SK-N-SH treated with all-trans-retinoic acid at 6 μM for 48 hours (cell line): Measurements from ENCODE around the gene EYA4.

Source experiments
- ATAC-seq: fragments of 200-7000 bp; cut with Tn5 transposase; 3 replicates; pipeline ENCODE4 v1.9.1; 2020; ENCODE audit warnings: mild to moderate bottlenecking, moderate library complexity
- ARNTL ChIP-seq: fragments of 450-650 bp; formaldehyde crosslinking; IDR thresholded peaks from 2 replicates; pipeline ENCODE4 v1.5.0; 2020; ENCODE audit warnings: low read depth, mild to moderate bottlenecking, moderate library complexity, borderline replicate concordance
- BACH2 ChIP-seq: fragments of 250-450 bp; sonication (Bioruptor Pico); IDR thresholded peaks from 2 replicates; pipeline ENCODE4 v1.9.0; 2021; ENCODE audit warnings: mild to moderate bottlenecking, borderline replicate concordance
- CSDC2 ChIP-seq: fragments of 250-450 bp; sonication (Bioruptor Pico); IDR thresholded peaks from 2 replicates; pipeline ENCODE4 v1.5.0; 2020; ENCODE audit warnings: mild to moderate bottlenecking, moderate library complexity
- ESRRG ChIP-seq: fragments of 250-450 bp; sonication (Bioruptor Pico); IDR thresholded peaks from 2 replicates; pipeline ENCODE4 v1.6.1; 2021; ENCODE audit warnings: mild to moderate bottlenecking
- GLIS3 ChIP-seq: fragments of 250-450 bp; sonication (Bioruptor Pico); IDR thresholded peaks from 2 replicates; pipeline ENCODE4 v1.5.0; 2020; ENCODE audit warnings: mild to moderate bottlenecking, moderate library complexity
- ISL1 ChIP-seq: fragments of 250-450 bp; sonication (Bioruptor Pico); IDR thresholded peaks from 2 replicates; pipeline ENCODE4 v2.1.2; 2022; ENCODE audit warnings: mild to moderate bottlenecking, moderate library complexity
- OSR1 ChIP-seq: fragments of 250-450 bp; sonication (Bioruptor Pico); IDR thresholded peaks from 2 replicates; pipeline ENCODE4 v1.8.0; 2022; ENCODE audit warnings: moderate library complexity, mild to moderate bottlenecking, inconsistent platforms
- PPARA ChIP-seq: fragments of 250-450 bp; sonication (Bioruptor Pico); IDR thresholded peaks from 2 replicates; pipeline ENCODE4 v1.5.0; 2020; ENCODE audit warnings: mild to moderate bottlenecking, borderline replicate concordance
- RARB ChIP-seq: fragments of 250-450 bp; sonication (Bioruptor Pico); IDR thresholded peaks from 2 replicates; pipeline ENCODE4 v1.8.0; 2021; ENCODE audit warnings: mild to moderate bottlenecking, moderate library complexity
- SNAI2 ChIP-seq: fragments of 250-450 bp; sonication (Bioruptor Pico); IDR thresholded peaks from 2 replicates; pipeline ENCODE4 v1.5.0; 2020; ENCODE audit warnings: mild to moderate bottlenecking, moderate library complexity
- TCF4 ChIP-seq: fragments of 250-450 bp; sonication (Bioruptor Pico); IDR thresholded peaks from 2 replicates; pipeline ENCODE4 v1.8.0; 2021; ENCODE audit warnings: mild to moderate bottlenecking, moderate library complexity, borderline replicate concordance
- TOX ChIP-seq: fragments of 250-450 bp; sonication (Bioruptor Pico); IDR thresholded peaks from 2 replicates; pipeline ENCODE4 v1.8.0; 2021; ENCODE audit warnings: mild to moderate bottlenecking, moderate library complexity, borderline replicate concordance
- ZC3H10 ChIP-seq: fragments of 250-450 bp; sonication (Bioruptor Pico); IDR thresholded peaks from 2 replicates; pipeline ENCODE4 v1.5.1; 2021; ENCODE audit warnings: mild to moderate bottlenecking, moderate library complexity
- ZFP3 ChIP-seq: fragments of 250-450 bp; sonication (Bioruptor Pico); IDR thresholded peaks from 2 replicates; pipeline ENCODE4 v1.5.0; 2020; ENCODE audit warnings: mild to moderate bottlenecking, moderate library complexity
- ZNF565 ChIP-seq: fragments of 450-650 bp; formaldehyde crosslinking; conservative IDR thresholded peaks from 2 replicates; pipeline ENCODE4 v1.5.0; 2020; ENCODE audit warnings: low read depth, mild to moderate bottlenecking, moderate library complexity
- ZNF70 ChIP-seq: fragments of 450-650 bp; formaldehyde crosslinking; IDR thresholded peaks from 2 replicates; pipeline ENCODE4 v1.5.0; 2020; ENCODE audit warnings: mild to moderate bottlenecking, moderate library complexity
- ZNF8 ChIP-seq: fragments of 450-650 bp; formaldehyde crosslinking; IDR thresholded peaks from 2 replicates; pipeline ENCODE4 v1.5.0; 2020; ENCODE audit warnings: mild to moderate bottlenecking, moderate library complexity
- TF ChIP-seq, protein P1 (sequence below): fragments of 250-450 bp; sonication (Bioruptor Pico); IDR thresholded peaks from 2 replicates; pipeline ENCODE4 v1.5.1; 2021; ENCODE audit warnings: mild to moderate bottlenecking, moderate library complexity
- TF ChIP-seq, protein P2 (sequence below): fragments of 250-450 bp; sonication (Bioruptor Pico); IDR thresholded peaks from 2 replicates; pipeline ENCODE4 v1.5.0; 2020; ENCODE audit warnings: mild to moderate bottlenecking, moderate library complexity
- TF ChIP-seq, protein P3 (sequence below): fragments of 250-450 bp; sonication (Bioruptor Pico); IDR thresholded peaks from 2 replicates; pipeline ENCODE4 v1.8.0; 2020; ENCODE audit warnings: mild to moderate bottlenecking, moderate library complexity, borderline replicate concordance
- TF ChIP-seq, protein P4 (sequence below): fragments of 250-450 bp; sonication (Bioruptor Pico); IDR thresholded peaks from 2 replicates; pipeline ENCODE4 v1.5.1; 2020; ENCODE audit warnings: low read depth, mild to moderate bottlenecking, moderate library complexity

The EYA4 gene

DNA sequence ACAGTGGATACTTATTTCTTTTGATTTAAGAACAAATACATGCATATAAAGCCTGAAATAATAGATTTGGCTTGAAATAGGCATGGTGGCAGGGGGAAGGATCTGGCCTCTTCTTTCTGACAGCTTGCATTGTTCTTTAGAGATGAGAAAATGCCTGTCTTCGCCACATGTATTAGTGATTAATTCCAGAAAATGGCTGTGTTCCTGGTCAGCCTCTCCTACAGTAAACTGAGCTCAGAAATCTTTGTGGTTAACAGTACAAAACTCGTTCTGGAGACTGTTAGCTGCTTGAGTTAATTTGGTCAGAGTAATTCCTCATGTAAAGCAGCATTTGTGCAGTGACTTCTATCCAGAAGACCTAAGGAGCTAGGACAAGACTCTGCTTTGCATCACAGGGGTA lies 151.5 kb downstream of the EYA4 start:
- ATAC-seq, result no peak
- TF ChIP-seq BACH2, result no peak
- no peak for TF ChIP-seq OSR1 (CRISPR knock-in tag)
- TF ChIP-seq, protein P1, sequence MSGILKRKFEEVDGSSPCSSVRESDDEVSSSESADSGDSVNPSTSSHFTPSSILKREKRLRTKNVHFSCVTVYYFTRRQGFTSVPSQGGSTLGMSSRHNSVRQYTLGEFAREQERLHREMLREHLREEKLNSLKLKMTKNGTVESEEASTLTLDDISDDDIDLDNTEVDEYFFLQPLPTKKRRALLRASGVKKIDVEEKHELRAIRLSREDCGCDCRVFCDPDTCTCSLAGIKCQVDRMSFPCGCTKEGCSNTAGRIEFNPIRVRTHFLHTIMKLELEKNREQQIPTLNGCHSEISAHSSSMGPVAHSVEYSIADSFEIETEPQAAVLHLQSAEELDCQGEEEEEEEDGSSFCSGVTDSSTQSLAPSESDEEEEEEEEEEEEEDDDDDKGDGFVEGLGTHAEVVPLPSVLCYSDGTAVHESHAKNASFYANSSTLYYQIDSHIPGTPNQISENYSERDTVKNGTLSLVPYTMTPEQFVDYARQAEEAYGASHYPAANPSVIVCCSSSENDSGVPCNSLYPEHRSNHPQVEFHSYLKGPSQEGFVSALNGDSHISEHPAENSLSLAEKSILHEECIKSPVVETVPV (CRISPR knock-in tag), result no peak
- TF ChIP-seq, protein P2, sequence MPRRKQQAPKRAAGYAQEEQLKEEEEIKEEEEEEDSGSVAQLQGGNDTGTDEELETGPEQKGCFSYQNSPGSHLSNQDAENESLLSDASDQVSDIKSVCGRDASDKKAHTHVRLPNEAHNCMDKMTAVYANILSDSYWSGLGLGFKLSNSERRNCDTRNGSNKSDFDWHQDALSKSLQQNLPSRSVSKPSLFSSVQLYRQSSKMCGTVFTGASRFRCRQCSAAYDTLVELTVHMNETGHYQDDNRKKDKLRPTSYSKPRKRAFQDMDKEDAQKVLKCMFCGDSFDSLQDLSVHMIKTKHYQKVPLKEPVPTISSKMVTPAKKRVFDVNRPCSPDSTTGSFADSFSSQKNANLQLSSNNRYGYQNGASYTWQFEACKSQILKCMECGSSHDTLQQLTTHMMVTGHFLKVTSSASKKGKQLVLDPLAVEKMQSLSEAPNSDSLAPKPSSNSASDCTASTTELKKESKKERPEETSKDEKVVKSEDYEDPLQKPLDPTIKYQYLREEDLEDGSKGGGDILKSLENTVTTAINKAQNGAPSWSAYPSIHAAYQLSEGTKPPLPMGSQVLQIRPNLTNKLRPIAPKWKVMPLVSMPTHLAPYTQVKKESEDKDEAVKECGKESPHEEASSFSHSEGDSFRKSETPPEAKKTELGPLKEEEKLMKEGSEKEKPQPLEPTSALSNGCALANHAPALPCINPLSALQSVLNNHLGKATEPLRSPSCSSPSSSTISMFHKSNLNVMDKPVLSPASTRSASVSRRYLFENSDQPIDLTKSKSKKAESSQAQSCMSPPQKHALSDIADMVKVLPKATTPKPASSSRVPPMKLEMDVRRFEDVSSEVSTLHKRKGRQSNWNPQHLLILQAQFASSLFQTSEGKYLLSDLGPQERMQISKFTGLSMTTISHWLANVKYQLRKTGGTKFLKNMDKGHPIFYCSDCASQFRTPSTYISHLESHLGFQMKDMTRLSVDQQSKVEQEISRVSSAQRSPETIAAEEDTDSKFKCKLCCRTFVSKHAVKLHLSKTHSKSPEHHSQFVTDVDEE (CRISPR knock-in tag), result no peak
- no peak for TF ChIP-seq ZC3H10
- no peak for TF ChIP-seq TOX (CRISPR knock-in tag)
- TF ChIP-seq ESRRG, result no peak
- TF ChIP-seq ZFP3 (CRISPR knock-in tag), result no peak
- TF ChIP-seq SNAI2 (CRISPR knock-in tag), result no peak
- TF ChIP-seq PPARA, result no peak
- TF ChIP-seq, protein P3, sequence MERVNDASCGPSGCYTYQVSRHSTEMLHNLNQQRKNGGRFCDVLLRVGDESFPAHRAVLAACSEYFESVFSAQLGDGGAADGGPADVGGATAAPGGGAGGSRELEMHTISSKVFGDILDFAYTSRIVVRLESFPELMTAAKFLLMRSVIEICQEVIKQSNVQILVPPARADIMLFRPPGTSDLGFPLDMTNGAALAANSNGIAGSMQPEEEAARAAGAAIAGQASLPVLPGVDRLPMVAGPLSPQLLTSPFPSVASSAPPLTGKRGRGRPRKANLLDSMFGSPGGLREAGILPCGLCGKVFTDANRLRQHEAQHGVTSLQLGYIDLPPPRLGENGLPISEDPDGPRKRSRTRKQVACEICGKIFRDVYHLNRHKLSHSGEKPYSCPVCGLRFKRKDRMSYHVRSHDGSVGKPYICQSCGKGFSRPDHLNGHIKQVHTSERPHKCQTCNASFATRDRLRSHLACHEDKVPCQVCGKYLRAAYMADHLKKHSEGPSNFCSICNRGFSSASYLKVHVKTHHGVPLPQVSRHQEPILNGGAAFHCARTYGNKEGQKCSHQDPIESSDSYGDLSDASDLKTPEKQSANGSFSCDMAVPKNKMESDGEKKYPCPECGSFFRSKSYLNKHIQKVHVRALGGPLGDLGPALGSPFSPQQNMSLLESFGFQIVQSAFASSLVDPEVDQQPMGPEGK (CRISPR knock-in tag), result no peak

DNA sequence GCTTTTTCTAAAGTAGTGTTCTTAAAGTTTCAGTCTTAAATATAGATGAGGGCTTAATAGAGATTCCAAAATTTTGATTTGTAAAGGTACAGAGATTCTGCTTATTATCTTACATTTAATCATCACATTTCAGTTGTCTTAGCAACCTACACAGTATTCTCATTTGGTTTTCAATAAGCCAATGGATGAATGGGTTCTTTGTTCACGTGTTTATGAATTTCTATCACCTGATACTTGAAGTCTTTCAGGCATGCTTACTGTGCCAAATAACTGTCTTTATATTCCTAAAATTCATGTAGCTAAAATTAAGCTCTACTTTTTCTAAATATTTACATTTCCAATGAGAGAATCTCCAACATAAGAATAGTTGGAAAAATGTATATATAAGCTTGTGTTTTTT lies 152.7 kb downstream of the EYA4 start:
- ATAC-seq, result no peak

GRCh38 chr6:133394630-133395029 lies 153.5 kb downstream of the EYA4 start:
- no peak for ATAC-seq
- no peak for TF ChIP-seq BACH2
- no peak for TF ChIP-seq TCF4
- TF ChIP-seq SNAI2 (CRISPR knock-in tag), result no peak
- TF ChIP-seq, protein P2 (CRISPR knock-in tag), result no peak
- no peak for TF ChIP-seq CSDC2 (CRISPR knock-in tag)
- no peak for TF ChIP-seq ZNF70 (CRISPR knock-in tag)
- no peak for TF ChIP-seq ZFP3 (CRISPR knock-in tag)
- TF ChIP-seq GLIS3 (CRISPR knock-in tag), result no peak
- TF ChIP-seq PPARA, result no peak
- no peak for TF ChIP-seq ZNF565 (CRISPR knock-in tag)
- no peak for TF ChIP-seq ZC3H10
- TF ChIP-seq RARB (CRISPR knock-in tag), result no peak
- no peak for TF ChIP-seq ARNTL (CRISPR knock-in tag)
- TF ChIP-seq OSR1 (CRISPR knock-in tag), result no peak
- TF ChIP-seq, protein P3 (CRISPR knock-in tag), result no peak

More for the DNA sequence above, 152.7 kb downstream of the EYA4 start:
- no peak for TF ChIP-seq ZNF8 (CRISPR knock-in tag)
- no peak for TF ChIP-seq TCF4
- no peak for TF ChIP-seq ZC3H10
- TF ChIP-seq, protein P1 (CRISPR knock-in tag), result no peak
- no peak for TF ChIP-seq TOX (CRISPR knock-in tag)
- no peak for TF ChIP-seq OSR1 (CRISPR knock-in tag)
- TF ChIP-seq ZNF70 (CRISPR knock-in tag), result no peak
- TF ChIP-seq ZNF565 (CRISPR knock-in tag), result no peak
- no peak for TF ChIP-seq ZFP3 (CRISPR knock-in tag)
- TF ChIP-seq ISL1 (CRISPR knock-in tag), result no peak
- no peak for TF ChIP-seq GLIS3 (CRISPR knock-in tag)
- TF ChIP-seq, protein P4, sequence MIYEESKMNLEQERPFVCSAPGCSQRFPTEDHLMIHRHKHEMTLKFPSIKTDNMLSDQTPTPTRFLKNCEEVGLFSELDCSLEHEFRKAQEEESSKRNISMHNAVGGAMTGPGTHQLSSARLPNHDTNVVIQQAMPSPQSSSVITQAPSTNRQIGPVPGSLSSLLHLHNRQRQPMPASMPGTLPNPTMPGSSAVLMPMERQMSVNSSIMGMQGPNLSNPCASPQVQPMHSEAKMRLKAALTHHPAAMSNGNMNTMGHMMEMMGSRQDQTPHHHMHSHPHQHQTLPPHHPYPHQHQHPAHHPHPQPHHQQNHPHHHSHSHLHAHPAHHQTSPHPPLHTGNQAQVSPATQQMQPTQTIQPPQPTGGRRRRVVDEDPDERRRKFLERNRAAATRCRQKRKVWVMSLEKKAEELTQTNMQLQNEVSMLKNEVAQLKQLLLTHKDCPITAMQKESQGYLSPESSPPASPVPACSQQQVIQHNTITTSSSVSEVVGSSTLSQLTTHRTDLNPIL (CRISPR knock-in tag), result no peak
- TF ChIP-seq RARB (CRISPR knock-in tag), result no peak
- TF ChIP-seq SNAI2 (CRISPR knock-in tag), result no peak
